ENCODE results near the gene DOCK4.

Gene DOCK4

GRCh38 chr7:111820621-111821020 is 385.6 kb downstream of the DOCK4 start:
- Histone ChIP-seq H3K4me3 (ENCODE audit: severe bottlenecking) (no peak overlapping the region), H3K4me1 (ENCODE audit: insufficient read depth, poor library complexity, severe bottlenecking) (no peaks in the 10 kb centered on the region), H3K9me3 (ENCODE audit: severe bottlenecking) (no peaks in the 10 kb centered on the region), H3K27ac (ENCODE audit: poor library complexity, severe bottlenecking) (no peak overlapping the region), H3K27me3 (ENCODE audit: insufficient read depth, poor library complexity, severe bottlenecking) (no peaks in the 10 kb centered on the region), H3K36me3 (ENCODE audit: low read depth) (peaks cover 3% of the 10 kb centered on the region)
- DNase-seq (ENCODE audit: low spot score) = no peak
- ATAC-seq (ENCODE audit: low read depth) = no peak
- TF ChIP-seq CTCF (IDR thresholded peaks at IDR 0.05; ENCODE audit: poor library complexity, severe bottlenecking) = no peak

GRCh38 chr7:111820121-111820520 is 386.1 kb downstream of the DOCK4 start:
- Histone ChIP-seq H3K36me3 (ENCODE audit: low read depth) (peaks cover 3% of the 10 kb centered on the region), H3K27me3 (ENCODE audit: insufficient read depth, poor library complexity, severe bottlenecking) (no peaks in the 10 kb centered on the region), H3K4me3 (ENCODE audit: severe bottlenecking) (no peak overlapping the region), H3K9me3 (ENCODE audit: severe bottlenecking) (no peaks in the 10 kb centered on the region), H3K27ac (ENCODE audit: poor library complexity, severe bottlenecking) (no peak overlapping the region), H3K4me1 (ENCODE audit: insufficient read depth, poor library complexity, severe bottlenecking) (no peaks in the 10 kb centered on the region)
- TF ChIP-seq CTCF (IDR thresholded peaks at IDR 0.05; ENCODE audit: poor library complexity, severe bottlenecking) = no peak
- DNase-seq (ENCODE audit: low spot score) (no peak), ATAC-seq (ENCODE audit: low read depth) (no peak)

GRCh38 chr7:111815354-111815753 is 390.8 kb downstream of the DOCK4 start:
- peaks cover 6% of the 10 kb centered on the region; the same call in 1 of the 2 replicates for H3K36me3 ChIP-seq (ENCODE audit: low read depth)
- ATAC-seq (ENCODE audit: low read depth) (no peak), DNase-seq (ENCODE audit: low spot score) (no peak)
- TF ChIP-seq CTCF (IDR thresholded peaks at IDR 0.05; ENCODE audit: poor library complexity, severe bottlenecking) = no peak
- no peak overlapping the region for H3K4me3 ChIP-seq (ENCODE audit: severe bottlenecking)
- H3K9me3 ChIP-seq (ENCODE audit: severe bottlenecking) = no peaks in the 10 kb centered on the region
- H3K27me3 ChIP-seq (ENCODE audit: insufficient read depth, poor library complexity, severe bottlenecking) = no peaks in the 10 kb centered on the region
- no peaks in the 10 kb centered on the region for H3K4me1 ChIP-seq (ENCODE audit: insufficient read depth, poor library complexity, severe bottlenecking)
- H3K27ac ChIP-seq (ENCODE audit: poor library complexity, severe bottlenecking) = no peak overlapping the region

GRCh38 chr7:111813306-111813705 is 392.9 kb downstream of the DOCK4 start:
- no peaks in the 10 kb centered on the region for H3K27me3 ChIP-seq (ENCODE audit: insufficient read depth, poor library complexity, severe bottlenecking)
- peaks cover 20% of the 10 kb centered on the region for H3K36me3 ChIP-seq (ENCODE audit: low read depth)
- H3K4me3 ChIP-seq (ENCODE audit: severe bottlenecking) = no peak overlapping the region
- no peak for DNase-seq (ENCODE audit: low spot score)
- no peaks in the 10 kb centered on the region for H3K4me1 ChIP-seq (ENCODE audit: insufficient read depth, poor library complexity, severe bottlenecking)
- no peak for TF ChIP-seq CTCF (IDR thresholded peaks at IDR 0.05; ENCODE audit: poor library complexity, severe bottlenecking)
- no peak overlapping the region for H3K27ac ChIP-seq (ENCODE audit: poor library complexity, severe bottlenecking)
- H3K9me3 ChIP-seq (ENCODE audit: severe bottlenecking) = no peaks in the 10 kb centered on the region
- no peak for ATAC-seq (ENCODE audit: low read depth)

- Histone ChIP-seq H3K4me1 (ENCODE audit: insufficient read depth, poor library complexity, severe bottlenecking) (peaks cover 8% of the 10 kb centered on the region), H3K27ac (ENCODE audit: poor library complexity, severe bottlenecking) (no peak overlapping the region), H3K27me3 (ENCODE audit: insufficient read depth, poor library complexity, severe bottlenecking) (no peaks in the 10 kb centered on the region), H3K9me3 (ENCODE audit: severe bottlenecking) (no peaks in the 10 kb centered on the region), H3K36me3 (ENCODE audit: low read depth) (peaks cover 25% of the 10 kb centered on the region), H3K4me3 (ENCODE audit: severe bottlenecking) (no peak overlapping the region)
- no peak for DNase-seq (ENCODE audit: low spot score)
- TF ChIP-seq CTCF (IDR thresholded peaks at IDR 0.05; ENCODE audit: poor library complexity, severe bottlenecking) = no peak
- ATAC-seq (ENCODE audit: low read depth) = no peak
Measured at GRCh38 chr7:111806232-111806631, 400.0 kb downstream of the DOCK4 start.

Data from RWPE2 (cell line).